Fibroblast of villous mesenchyme (primary cell): ENCODE results near the gene OR11G2. TPM values are rescaled to one million over a fixed set of nuclear protein-coding genes. Genes with fewer than 3 reads are reported as not detected.
"Not testable (repeated sequence)": the region's sequence is repeated elsewhere in the genome, so short reads cannot be mapped to it uniquely, and the experiment has no call there.

Experiments used
- DNase-seq: peaks from one replicate; pipeline ENCODE4 v3.0.0-alpha.2; 2010; ENCODE audit warnings: low read depth
- H3K4me3 ChIP-seq: 2 replicates; pipeline ENCODE4 v1.5.1; 2011; ENCODE audit warnings: low read depth, mild to moderate bottlenecking, low read length
- CTCF ChIP-seq: IDR thresholded peaks from 2 replicates; pipeline ENCODE4 v1.5.1; 2012; ENCODE audit warnings: low read depth, mild to moderate bottlenecking, low read length; ENCODE audit not compliant: insufficient read depth
- small RNA-seq: library from RNA; depleted of rRNA; stranded (forward); fragments of <200 nt; gene quantifications from one replicate; pipeline ENCODE3, GENCODE V24; 2012
- total RNA-seq: library from RNA; depleted of rRNA; stranded (reverse); fragments of >200 nt; gene quantifications from 2 replicates; pipeline ENCODE4 v1.2.3, GENCODE V29; 2012

The OR11G2 gene
- total RNA-seq, 1 donor: not detected

GRCh38 chr14:20223410-20223809 lies 32.7 kb downstream of the OR11G2 start, which contains the start of gene OR11H6:
OR11H6 (plus strand) TSS chr14:20223710; CDS start chr14:20223710, 0 bp downstream.
- no peak for DNase-seq
- TF ChIP-seq CTCF: no peak

GRCh38 chr14:20228681-20229080 lies 38.0 kb downstream of the OR11G2 start, which contains the start of gene OR11H7:
OR11H7 (plus strand) TSS chr14:20228981.
- H3K4me3 ChIP-seq: no peak within 1 kb of the TSS
- DNase-seq: no peak
- no peak for TF ChIP-seq CTCF

More at GRCh38 chr14:20223410-20223809, 32.7 kb downstream of the OR11G2 start, which contains the start of gene OR11H6:
- no peak within 1 kb of the TSS for H3K4me3 ChIP-seq

GRCh38 chr14:20235415-20235814 lies 44.7 kb downstream of the OR11G2 start:
- not testable (repeated sequence) for DNase-seq, H3K4me3 ChIP-seq

GRCh38 chr14:20247646-20248246 lies 57.0 kb downstream of the OR11G2 start:
- TF ChIP-seq CTCF: no peak
- no peak for DNase-seq
- no peak overlapping the region for H3K4me3 ChIP-seq

Small RNA genes within 50 kb of the gene (small RNA-seq; reads per million reads assigned to genes)
- gene GTF2IP22: not detected

Other genes with a start within 250 kb of the OR11G2 start
- gene OR4K15, start 215.3 kb upstream of the OR11G2 start, total RNA-seq: not detected in 2 replicates
- not detected in 2 replicates for gene OR4Q2, start 188.7 kb upstream of the OR11G2 start, total RNA-seq
- not detected in 2 replicates for gene OR4K14, start 171.6 kb upstream of the OR11G2 start, total RNA-seq
- gene OR4K13, start 154.9 kb upstream of the OR11G2 start, total RNA-seq: not detected in 2 replicates
- gene OR4L1, start 130.9 kb upstream of the OR11G2 start, total RNA-seq: not detected in 2 replicates
- not detected in 2 replicates for gene OR4K17, start 80.2 kb upstream of the OR11G2 start, total RNA-seq
- not detected in 2 replicates for gene OR4N5, start 52.1 kb upstream of the OR11G2 start, total RNA-seq
- not detected in 2 replicates for gene OR11H6, start 32.8 kb downstream of the OR11G2 start, total RNA-seq
- gene OR11H7, start 38.1 kb downstream of the OR11G2 start, total RNA-seq: not detected in 2 replicates
- not detected in 2 replicates for gene OR11H4, start 48.4 kb downstream of the OR11G2 start, total RNA-seq
- 14.8 and 16.8 TPM in 2 replicates for gene TTC5, start 115.1 kb downstream of the OR11G2 start, total RNA-seq
- 40.9 and 49.7 TPM in 2 replicates for gene CCNB1IP1, start 142.4 kb downstream of the OR11G2 start, total RNA-seq
- 11.9 and 12.5 TPM in 2 replicates for gene PARP2, start 152.7 kb downstream of the OR11G2 start, total RNA-seq
- gene TEP1, start 222.6 kb downstream of the OR11G2 start, total RNA-seq: 17.7 and 22.0 TPM in 2 replicates
- under 0.01 and 0.43 TPM in 2 replicates for gene KLHL33, start 245.3 kb downstream of the OR11G2 start, total RNA-seq